Stimulated activated CD4-positive, alpha-beta T cell treated with anti-CD3 and anti-CD28 coated beads, Interleukin-12 subunit alpha, Interleukin-12 subunit beta, amount 100 ng/mL, for 48 hours (primary cell): ENCODE data around the gene PLPP3.

ENCODE experiments used
- DNase-seq, 3 donors: peaks; one replicate each; pipeline ENCODE4 v3.0.0-alpha.2; 2020; ENCODE audit warnings: low read depth in 2 of 3, low spot score in 1 of 3

The PLPP3 gene

GRCh38 chr1:56501426-56501825 is 77.9 kb downstream of the PLPP3 start:
- no peak for DNase-seq

GRCh38 chr1:56496821-56497772 is 82.3 kb downstream of the PLPP3 start:
- no peak for DNase-seq

GRCh38 chr1:56496158-56496557 is 83.2 kb downstream of the PLPP3 start:
- DNase-seq = no peak

- no peak for DNase-seq
Measured at GRCh38 chr1:56495538-56495937, 83.8 kb downstream of the PLPP3 start.

GRCh38 chr1:56494306-56494705 is 85.1 kb downstream of the PLPP3 start:
- no peak for DNase-seq

- DNase-seq = no peak
Measured at GRCh38 chr1:56493826-56494225, 85.5 kb downstream of the PLPP3 start.

GRCh38 chr1:56491441-56491840 is 87.9 kb downstream of the PLPP3 start:
- no peak for DNase-seq

- no peak for DNase-seq
Measured at GRCh38 chr1:56490619-56491018, 88.7 kb downstream of the PLPP3 start.

GRCh38 chr1:56489695-56490094 is 89.7 kb downstream of the PLPP3 start:
- DNase-seq = no peak

GRCh38 chr1:56484695-56485094 is 94.7 kb downstream of the PLPP3 start:
- no peak for DNase-seq

- no peak for DNase-seq
Measured at GRCh38 chr1:56483104-56483503, 96.3 kb downstream of the PLPP3 start.

- no peak for DNase-seq
Measured at GRCh38 chr1:56482486-56482885, 96.9 kb downstream of the PLPP3 start.

- DNase-seq = no peak
Measured at GRCh38 chr1:56481140-56481694, 98.1 kb downstream of the PLPP3 start.

- DNase-seq = no peak
Measured at GRCh38 chr1:56478734-56479133, 100.6 kb downstream of the PLPP3 start.

GRCh38 chr1:56477164-56478111 is 101.9 kb downstream of the PLPP3 start:
- no peak for DNase-seq

- no peak for DNase-seq
Measured at GRCh38 chr1:56473582-56474270, 105.6 kb downstream of the PLPP3 start.

GRCh38 chr1:56472860-56473259 is 106.5 kb downstream of the PLPP3 start:
- no peak for DNase-seq

- DNase-seq = no peak
Measured at GRCh38 chr1:56469640-56470371, 109.6 kb downstream of the PLPP3 start.

- no peak for DNase-seq
Measured at GRCh38 chr1:56468518-56468917, 110.8 kb downstream of the PLPP3 start.

GRCh38 chr1:56466538-56466937 is 112.8 kb downstream of the PLPP3 start:
- no peak for DNase-seq
